ENCODE data around the gene TMEM205.

Gene TMEM205

GRCh38 chr19:11373166-11373884 is 27.3 kb upstream of the TMEM205 start:
- Histone ChIP-seq H2AFZ (ENCODE audit: low read depth, low read length, severe bottlenecking) (peak overlapping the region; percentile 72), H3K27me3 (ENCODE audit: low read length) (no peaks in the 10 kb centered on the region), H3K4me3 (ENCODE audit: insufficient read depth, low read length, poor library complexity, severe bottlenecking) (peak overlapping the region; percentile 62), H3K9me2 (replicated peaks; ENCODE audit: insufficient read depth, low read length) (no peaks in the 10 kb centered on the region), H3F3A (ENCODE audit: insufficient read depth) (peaks cover 11% of the 10 kb centered on the region), H3K79me2 (ENCODE audit: insufficient read depth, low read length) (peaks cover 9% of the 10 kb centered on the region; the same call in 1 of the 2 replicates), H4K20me1 (ENCODE audit: low read depth, low read length) (no peaks in the 10 kb centered on the region), H3K27ac (ENCODE audit: low read depth, low read length) (no peak overlapping the region), H3K9ac (ENCODE audit: low read length) (peak overlapping the region; percentile 69), H3K36me3 (ENCODE audit: low read length) (no peaks in the 10 kb centered on the region), H3K4me2 (ENCODE audit: low read depth, low read length, poor library complexity, severe bottlenecking) (peak overlapping the region; percentile 81), H3K9me3 (ENCODE audit: insufficient read depth, low read length) (no peaks in the 10 kb centered on the region)
- TF ChIP-seq EZH2phosphoT487 (conservative IDR thresholded peaks at IDR 0.05; ENCODE audit: low read length) (no peak), CTCF (IDR thresholded peaks at IDR 0.05; ENCODE audit: insufficient read depth, low read length, poor library complexity, severe bottlenecking) (no peak)

- Histone ChIP-seq H3K27me3 (ENCODE audit: low read length) (no peaks in the 10 kb centered on the region), H3K9me3 (ENCODE audit: insufficient read depth, low read length) (no peaks in the 10 kb centered on the region), H3K9ac (ENCODE audit: low read length) (no peak overlapping the region), H3K36me3 (ENCODE audit: low read length) (no peaks in the 10 kb centered on the region), H2AFZ (ENCODE audit: low read depth, low read length, severe bottlenecking) (no peak overlapping the region), H3K27ac (ENCODE audit: low read depth, low read length) (no peak overlapping the region), H3K4me3 (ENCODE audit: insufficient read depth, low read length, poor library complexity, severe bottlenecking) (no peak overlapping the region), H3K9me2 (replicated peaks; ENCODE audit: insufficient read depth, low read length) (no peaks in the 10 kb centered on the region), H3K79me2 (ENCODE audit: insufficient read depth, low read length) (peaks cover 5% of the 10 kb centered on the region; the same call in 1 of the 2 replicates), H3F3A (ENCODE audit: insufficient read depth) (no peaks in the 10 kb centered on the region), H4K20me1 (ENCODE audit: low read depth, low read length) (no peaks in the 10 kb centered on the region), H3K4me2 (ENCODE audit: low read depth, low read length, poor library complexity, severe bottlenecking) (no peak overlapping the region)
- TF ChIP-seq CTCF (IDR thresholded peaks at IDR 0.05; ENCODE audit: insufficient read depth, low read length, poor library complexity, severe bottlenecking) (no peak), EZH2phosphoT487 (conservative IDR thresholded peaks at IDR 0.05; ENCODE audit: low read length) (no peak)
These were observed 24.7 kb upstream of the TMEM205 start for GRCh38 chr19:11370744-11371143.

- no peaks in the 10 kb centered on the region for H3K36me3 ChIP-seq (ENCODE audit: low read length)
- no peak overlapping the region for H3K4me2 ChIP-seq (ENCODE audit: low read depth, low read length, poor library complexity, severe bottlenecking)
- H3K27ac ChIP-seq (ENCODE audit: low read depth, low read length) = no peak overlapping the region
- H2AFZ ChIP-seq (ENCODE audit: low read depth, low read length, severe bottlenecking) = no peak overlapping the region
- no peaks in the 10 kb centered on the region for H3K9me2 ChIP-seq (replicated peaks; ENCODE audit: insufficient read depth, low read length)
- no peak overlapping the region for H3K9ac ChIP-seq (ENCODE audit: low read length)
- no peak overlapping the region for H3K4me3 ChIP-seq (ENCODE audit: insufficient read depth, low read length, poor library complexity, severe bottlenecking)
- TF ChIP-seq EZH2phosphoT487 (conservative IDR thresholded peaks at IDR 0.05; ENCODE audit: low read length) (no peak), CTCF (IDR thresholded peaks at IDR 0.05; ENCODE audit: insufficient read depth, low read length, poor library complexity, severe bottlenecking) (no peak)
- H3F3A ChIP-seq (ENCODE audit: insufficient read depth) = no peaks in the 10 kb centered on the region
- H3K79me2 ChIP-seq (ENCODE audit: insufficient read depth, low read length) = no peaks in the 10 kb centered on the region
- H3K9me3 ChIP-seq (ENCODE audit: insufficient read depth, low read length) = no peaks in the 10 kb centered on the region
- H3K27me3 ChIP-seq (ENCODE audit: low read length) = no peaks in the 10 kb centered on the region
- no peaks in the 10 kb centered on the region for H4K20me1 ChIP-seq (ENCODE audit: low read depth, low read length)
These were observed 21.5 kb upstream of the TMEM205 start for GRCh38 chr19:11367528-11367927.

Measured in SU-DHL-6 (cell line).